HG03469 (cell line): Measurements from ENCODE around the gene TASP1.
"Not testable (repeated sequence)": the region's sequence is repeated elsewhere in the genome, so short reads cannot be mapped to it uniquely, and the experiment has no call there.

Experiments used
- ATAC-seq: cut with Tn5 transposase; IDR thresholded peaks from one replicate; pipeline ENCODE4 v1.9.1; 2021; ENCODE audit warnings: mild to moderate bottlenecking, moderate library complexity, moderate number of reproducible peaks; ENCODE audit not compliant: unreplicated experiment

TASP1 gene, protein sequence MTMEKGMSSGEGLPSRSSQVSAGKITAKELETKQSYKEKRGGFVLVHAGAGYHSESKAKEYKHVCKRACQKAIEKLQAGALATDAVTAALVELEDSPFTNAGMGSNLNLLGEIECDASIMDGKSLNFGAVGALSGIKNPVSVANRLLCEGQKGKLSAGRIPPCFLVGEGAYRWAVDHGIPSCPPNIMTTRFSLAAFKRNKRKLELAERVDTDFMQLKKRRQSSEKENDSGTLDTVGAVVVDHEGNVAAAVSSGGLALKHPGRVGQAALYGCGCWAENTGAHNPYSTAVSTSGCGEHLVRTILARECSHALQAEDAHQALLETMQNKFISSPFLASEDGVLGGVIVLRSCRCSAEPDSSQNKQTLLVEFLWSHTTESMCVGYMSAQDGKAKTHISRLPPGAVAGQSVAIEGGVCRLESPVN

DNA sequence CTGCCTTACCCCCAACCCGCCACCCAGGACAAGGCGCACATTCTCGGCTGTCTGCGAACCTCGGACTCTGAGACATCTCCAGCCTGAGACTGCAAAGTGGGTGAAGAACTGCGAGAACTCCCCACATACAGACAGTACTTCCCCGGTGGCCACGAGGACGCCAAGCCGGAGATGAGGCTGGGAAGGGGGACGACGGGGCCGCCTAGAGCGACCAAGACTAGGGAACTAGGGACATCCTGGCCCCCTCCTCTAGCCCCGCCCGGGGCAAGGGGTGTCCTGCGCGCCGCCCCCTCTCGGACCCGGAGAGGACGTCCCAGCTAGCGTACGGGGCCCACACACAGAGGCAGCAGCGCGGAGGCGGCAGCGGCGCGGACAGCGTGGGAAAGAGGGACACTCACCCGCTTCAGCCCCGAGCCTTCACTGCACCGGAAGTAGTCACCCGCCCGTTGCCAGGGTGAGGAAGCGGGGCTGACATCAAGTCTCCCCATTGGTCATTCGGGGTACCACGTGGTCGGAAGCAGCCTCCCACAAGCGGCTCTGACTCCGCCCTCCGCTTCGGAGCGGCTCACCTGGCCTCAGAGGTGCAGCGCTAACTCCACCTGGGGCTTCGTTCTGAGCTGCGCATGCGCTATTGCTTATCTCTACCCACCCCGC is at the start of gene TASP1:
TSS of gene TASP1 (minus strand) at position 437 of the 654 bp plus-strand sequence. CDS start 8,854 bp downstream, outside the sequence.
- ATAC-seq, result peak; percentile 100

DNA sequence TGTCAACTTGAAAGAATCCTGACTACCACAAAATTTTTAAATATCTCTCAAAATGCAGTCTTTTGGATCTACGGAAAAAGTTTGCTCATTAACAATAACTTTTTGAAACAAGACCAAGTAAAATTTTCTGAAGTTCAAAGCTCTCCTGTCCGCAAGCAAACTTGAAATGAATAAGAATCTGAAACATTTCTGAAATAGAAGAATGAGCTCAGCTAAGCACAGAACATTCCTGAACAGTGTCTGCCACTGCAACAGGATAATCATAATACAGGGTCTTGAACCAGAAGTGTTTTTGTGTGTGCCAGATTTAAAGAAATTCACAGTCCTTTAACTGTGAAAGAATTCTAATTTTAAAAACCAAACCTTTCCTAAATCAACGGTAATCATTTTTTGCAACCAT is 49.1 kb upstream of the TASP1 start:
- ATAC-seq, result no peak

DNA sequence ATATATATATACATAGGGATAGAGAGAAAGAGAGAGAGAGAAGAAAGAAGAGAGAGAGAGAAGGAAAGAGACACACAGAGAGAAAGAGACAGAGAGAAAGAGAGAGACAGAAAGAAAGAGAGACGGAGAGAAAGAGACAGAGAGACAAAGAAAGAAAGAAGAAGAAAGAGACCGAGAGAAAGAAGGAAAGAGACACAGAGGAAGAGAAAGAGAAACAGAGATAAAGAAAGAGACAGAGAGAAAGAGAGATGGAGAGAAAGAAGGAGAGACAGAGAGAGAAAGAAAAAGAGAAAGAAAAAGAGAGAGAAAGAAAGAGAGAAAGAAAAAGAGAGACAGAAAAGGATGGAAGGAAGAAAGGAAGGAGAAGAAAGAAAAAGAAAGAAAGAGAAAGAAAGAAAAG is 46.9 kb upstream of the TASP1 start:
- no peak for ATAC-seq

DNA sequence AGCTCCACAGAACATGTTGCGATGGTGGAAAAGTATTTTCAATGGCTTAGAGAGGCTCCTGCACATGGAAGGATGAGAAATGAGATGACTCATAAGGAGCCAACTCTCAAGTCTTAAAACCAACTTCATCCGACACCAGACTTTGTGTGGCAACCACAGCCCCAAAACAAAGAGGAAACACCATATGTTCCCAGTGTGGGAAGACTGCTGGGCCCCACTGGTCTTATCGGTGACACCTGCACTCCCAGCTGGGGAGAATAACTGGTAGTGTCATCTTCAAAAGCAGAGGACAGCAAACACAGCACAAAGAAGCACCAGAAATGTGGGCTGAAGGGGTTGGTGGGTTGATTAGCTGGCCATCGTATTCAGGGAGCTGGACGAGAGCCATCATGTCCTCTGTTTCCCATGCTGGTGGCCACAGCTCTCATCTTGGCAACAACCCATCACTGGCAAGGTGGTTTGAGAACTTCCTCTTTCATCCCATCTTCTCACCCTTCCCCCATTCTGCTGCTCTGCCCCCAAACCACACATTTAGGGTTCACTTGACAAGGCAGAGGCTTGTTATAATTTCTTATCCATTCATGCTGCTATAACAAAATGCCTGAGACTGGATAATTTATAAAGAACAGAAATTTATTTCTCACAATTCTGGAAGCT is 46.0 kb upstream of the TASP1 start:
- peak; percentile 49 for ATAC-seq

DNA sequence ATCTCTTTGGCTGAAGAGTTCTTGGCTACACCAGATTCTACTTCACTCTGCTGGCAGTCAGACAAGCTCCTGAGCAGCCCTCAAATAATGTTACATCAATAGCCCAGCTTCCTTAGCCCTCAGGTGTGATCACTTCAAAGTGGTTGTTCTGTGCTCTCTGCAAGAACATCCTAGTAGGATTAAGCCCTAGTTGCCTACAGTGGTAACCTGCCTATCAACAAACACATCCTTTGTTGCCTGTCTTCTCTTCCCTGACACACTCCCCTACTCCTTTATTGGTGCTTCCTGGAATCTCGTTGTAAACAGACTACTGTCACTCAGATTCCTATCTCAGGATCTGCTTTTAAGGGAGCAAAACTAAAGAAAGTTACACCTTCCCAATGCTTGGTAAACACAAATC is 45.1 kb upstream of the TASP1 start:
- ATAC-seq, result no peak

DNA sequence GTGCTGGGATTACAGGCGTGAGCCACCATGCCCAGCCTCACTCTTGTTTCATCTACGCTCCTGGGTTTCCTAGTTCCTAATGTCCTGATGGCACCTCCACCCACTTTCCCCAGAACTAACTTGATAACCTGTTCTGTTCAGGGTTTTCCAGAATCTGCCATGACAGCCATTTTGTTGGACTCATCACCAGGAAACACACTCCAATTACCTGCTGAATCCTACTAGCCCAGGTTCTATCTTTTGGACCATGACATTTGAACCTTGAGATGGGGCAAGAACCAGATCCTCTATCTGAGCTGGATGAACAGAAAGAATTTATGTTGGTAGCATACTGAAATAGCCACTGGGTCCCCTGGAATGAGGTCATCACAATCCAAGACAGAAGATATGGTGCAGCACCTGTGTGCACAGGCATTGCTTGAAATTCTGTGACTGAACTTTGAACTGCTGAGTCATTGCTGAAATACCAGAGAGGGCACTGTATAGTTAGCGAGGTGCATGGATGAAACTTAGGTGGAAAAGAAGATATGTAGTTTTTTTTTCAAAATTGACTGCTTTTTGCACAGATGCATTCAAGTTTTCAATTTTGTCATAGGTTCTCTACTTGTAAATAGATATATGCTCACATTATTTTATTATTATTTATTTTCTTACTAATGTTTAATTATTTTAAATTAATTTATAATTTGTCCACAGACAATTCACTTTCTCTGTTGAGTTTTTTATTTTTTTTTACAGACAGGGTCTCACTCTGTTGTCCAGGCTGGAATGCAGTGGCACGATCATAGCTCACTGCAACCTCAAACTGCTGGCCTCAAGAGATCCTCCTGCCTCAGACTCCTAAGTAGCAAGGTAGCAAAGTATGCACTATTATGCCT is 42.8 kb upstream of the TASP1 start:
- ATAC-seq, result peak; percentile 82

DNA sequence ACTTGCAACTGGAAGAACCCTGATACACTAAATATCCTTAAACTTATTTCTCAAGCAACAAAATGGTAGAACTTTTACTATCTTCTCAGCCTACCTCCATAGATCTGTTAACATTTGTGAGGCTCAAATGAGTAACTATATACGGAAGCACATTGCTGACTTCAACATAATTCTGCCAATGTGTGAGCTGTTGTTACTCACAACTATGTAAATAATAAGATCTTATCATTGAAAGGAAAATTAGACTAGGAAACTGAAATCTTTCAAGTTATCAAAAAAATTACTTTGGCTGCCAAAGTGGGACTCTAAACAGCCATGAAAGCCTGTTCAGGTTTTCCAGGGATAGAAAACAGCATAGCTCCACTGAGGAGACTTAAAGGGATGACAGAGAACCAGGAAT is 40.2 kb upstream of the TASP1 start:
- ATAC-seq, result no peak

DNA sequence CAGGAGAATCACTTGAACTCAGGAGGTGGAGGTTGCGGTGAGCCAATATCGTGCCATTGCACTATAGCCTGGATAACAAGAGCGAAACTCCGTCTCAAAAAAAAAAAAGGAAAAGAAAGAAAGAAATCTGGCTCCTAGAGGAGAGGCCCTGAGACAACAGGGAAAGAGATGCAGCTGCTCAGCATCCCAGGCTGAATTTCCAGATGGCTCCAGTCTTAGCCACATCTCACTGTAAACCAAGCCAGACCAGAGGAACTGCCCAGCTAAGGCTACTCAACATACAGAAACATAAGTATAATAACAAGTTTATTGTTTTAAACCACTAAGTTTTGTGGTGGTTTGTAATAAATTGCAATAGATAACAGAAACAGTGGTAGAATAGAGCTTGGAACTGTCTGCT is 38.5 kb upstream of the TASP1 start:
- no peak for ATAC-seq

DNA sequence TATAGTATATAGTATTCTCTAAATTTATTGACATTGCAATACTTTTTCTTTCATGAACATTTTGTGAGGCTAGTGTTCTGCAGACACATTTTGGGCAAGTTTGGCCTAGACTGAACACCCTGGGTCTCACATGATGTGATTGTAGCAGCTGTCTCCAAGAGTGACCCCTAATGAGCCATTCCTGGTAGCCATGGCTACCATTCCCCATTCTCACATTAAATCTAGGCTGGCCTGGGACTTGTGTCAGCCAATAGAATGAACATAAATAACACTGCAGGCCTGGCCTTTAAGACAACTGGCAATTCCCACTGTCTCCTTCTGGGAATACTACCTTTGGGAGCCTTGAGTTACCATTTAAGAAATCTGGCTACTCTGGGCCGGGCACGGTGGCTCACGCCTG is 38.0 kb upstream of the TASP1 start:
- no peak for ATAC-seq

DNA sequence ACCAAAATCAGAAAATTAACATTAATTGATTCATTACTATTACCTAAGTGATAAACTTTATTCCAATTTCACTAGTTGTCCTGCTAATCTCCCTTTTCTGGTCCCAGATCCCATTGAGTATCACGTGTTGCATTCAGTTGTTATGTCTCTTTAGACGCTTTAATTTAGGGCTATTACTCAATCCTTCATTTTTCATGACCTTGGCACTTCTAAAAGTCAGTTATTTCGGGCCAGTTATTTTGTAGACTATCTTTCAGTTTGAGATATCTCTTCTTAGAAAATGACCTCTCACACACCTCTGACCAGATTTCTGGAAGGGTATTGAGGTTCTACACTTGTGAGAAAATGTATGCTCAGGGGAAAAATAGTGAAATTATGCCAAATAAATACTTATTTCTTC is 34.0 kb upstream of the TASP1 start:
- no peak for ATAC-seq

DNA sequence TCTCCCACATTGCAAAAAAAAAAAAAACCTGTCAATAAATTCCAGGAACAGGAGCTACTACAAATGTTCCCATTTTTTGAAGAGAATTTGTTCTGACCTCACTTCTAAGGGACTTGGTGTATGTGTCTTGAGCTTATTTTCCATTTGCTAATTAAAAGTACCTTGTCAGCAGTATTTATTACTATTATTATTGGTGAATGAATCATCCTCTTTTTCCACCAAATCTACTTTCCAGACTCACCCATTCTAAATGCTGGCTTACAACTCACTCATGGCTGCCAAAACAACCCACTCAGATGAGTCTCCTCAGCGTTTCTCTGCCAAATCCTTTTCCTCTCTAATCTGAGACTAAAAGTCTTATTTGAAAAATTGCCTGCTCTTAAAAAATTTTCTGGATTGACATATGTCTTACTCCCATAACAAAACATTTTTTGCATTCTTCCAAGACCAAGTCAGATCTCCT is 33.2 kb upstream of the TASP1 start:
- no peak for ATAC-seq

DNA sequence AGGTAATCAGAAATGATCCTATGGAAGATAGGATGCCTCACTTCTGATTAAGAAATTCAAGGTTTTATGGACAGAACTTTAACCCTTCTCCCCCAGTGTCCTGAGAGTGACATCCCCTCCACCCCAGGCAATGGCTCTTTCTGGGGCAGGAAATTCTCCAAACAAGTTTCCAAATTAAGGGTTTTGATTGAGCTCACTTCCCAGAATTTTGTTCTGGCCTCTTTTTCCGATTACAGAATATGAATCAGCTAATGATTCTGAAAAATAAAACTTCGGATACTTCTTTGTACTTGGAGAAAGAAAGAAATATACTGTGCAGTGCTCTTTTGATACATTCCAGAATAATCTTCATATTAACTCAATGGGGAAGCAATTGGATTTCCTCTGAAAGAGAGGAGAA is 32.8 kb upstream of the TASP1 start:
- no peak for ATAC-seq

DNA sequence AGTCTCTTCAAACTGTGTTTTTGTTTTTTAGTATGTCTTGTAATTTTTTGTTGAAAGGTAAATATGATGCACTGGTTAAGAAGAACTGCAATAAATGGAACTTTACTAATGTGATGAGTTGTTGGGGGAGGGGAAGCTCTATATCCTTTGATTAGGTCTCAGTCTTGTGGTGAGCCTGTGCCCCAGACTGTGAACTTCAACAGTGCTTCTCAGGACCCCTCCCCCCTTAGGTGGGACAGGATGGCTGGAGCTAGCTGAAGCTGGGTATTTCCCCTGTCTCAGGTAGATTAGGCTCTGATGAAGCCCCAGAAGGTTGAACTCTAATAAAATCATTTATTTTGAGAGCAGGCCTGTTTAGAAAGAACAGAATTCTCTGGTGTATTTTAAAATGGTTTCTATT is 31.4 kb upstream of the TASP1 start:
- no peak for ATAC-seq

DNA sequence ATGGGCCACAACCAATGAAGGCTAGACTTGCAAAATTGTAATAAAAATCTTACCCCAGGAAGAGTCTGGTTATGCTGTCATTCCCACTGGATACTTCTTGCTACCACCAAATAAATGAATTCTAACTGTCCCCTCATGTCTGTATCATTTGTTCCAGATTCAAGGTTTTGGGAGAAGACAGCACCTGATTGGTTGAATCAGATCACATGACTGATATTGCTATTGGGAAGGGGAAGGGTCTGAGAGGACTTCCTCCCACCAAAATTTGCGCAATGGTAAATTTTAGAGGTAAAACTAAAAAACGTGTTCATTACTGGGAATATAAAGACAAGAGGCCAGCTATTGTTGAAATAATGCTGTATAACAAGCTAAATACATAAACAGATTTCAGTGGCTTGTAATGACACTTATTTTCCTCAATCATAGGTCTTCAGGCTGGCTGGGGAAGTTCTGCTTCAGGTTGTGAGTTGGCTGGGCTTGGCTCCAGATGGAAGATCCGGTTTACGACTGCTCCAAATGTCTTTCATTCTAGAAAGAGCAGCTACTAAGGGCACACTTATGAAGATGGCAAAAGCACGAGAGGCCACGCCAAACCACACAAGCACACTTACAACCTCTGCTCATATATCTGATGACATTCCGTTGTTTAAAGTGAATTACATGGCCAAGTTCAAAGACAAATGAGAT is 27.1 kb upstream of the TASP1 start:
- no peak for ATAC-seq

DNA sequence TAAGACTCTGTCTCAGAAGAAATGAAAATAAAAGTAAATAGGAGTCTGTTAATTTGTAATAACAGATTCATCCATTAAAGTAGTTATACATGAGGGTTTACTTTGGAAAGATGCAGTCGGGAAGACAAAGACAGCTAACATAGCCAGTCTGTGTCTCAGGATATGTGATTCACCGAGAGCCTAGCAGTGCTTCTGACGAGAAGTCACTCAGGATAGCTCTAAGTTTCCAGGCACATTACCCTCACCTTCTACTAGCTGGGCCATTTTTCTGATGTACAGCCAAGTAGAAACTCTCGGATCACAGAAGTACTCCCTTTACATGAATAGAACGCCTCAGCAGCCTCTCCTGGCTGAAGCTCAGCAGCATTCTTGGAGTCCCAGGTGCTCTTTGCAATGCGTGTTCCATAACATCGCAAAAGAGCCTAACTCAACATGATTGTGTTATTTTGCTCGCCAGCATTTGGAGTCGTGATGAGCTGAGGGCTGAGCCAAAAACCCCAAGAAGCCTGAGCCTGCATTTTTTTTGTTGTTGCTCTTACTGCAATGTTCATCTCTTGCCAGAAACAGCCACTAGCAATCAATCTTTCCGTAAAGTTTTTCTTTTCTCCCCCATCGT is 22.4 kb upstream of the TASP1 start:
- no peak for ATAC-seq

DNA sequence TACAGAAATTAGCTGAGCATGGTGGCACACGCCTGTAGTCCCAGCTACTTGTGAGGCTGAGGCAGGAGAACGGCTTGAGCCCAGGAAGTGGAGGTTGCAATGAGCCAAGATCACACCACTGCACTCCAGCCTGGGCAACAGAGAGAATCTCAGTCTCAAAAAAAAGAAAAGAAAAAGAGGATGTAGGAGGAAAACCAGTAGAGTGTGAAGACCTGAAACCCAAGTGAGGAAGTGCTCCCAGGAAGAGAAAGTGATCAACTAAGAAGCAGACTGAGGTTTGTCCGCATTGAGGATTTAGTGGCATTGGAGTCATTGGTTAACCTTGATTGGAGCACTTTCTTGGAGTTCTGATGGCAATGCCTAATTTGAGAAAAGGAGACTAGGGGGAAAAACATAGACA is 20.6 kb upstream of the TASP1 start:
- ATAC-seq, result peak; percentile 96

DNA sequence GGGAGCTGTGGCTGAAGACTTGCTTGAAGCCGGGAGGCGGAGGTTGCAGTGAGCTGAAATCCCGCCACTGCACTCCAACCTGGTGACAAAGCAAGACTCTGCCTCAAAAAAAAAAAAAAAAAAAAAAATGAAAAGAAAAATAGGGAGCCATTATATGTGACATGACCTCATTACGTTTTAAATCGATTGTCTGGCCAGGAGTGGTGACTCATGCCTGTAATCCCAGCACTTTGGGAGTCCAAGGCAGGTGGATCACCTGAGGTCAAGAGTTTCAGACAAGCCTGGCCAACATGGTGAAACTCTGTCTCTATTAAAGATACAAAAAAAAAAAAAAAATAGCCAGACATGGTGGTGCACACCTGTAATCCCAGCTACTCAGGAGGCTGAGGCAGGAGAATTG is 19.3 kb upstream of the TASP1 start:
- ATAC-seq, result not testable (repeated sequence)

DNA sequence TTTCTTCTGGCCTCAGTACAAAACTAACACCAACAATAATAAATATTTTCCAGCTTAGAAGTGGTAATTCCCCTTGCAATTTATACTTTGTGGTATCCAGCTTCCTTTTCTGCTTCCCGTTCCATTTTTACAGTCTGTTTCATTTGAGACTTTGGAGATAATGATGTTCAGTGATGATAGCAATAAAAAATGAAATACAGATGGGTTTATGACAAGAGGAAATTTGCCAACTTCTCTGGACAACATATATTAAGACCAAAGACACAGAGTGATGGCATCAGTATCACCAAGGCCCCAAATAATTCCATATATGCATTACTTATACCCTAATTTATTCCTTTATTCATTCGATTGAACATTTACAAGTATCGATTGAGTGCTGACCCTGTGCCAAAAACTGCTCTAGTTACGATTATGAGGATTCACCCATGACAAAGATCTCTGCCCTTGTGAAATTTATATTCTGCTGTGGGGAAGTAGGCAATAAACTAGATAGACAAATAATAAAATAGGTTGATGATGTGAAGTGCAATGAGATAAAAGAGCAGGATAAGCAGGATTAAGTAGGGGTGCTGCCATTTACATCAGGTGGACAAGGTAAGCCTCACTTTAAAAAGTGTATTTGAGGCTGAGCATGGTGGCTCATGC is 18.1 kb upstream of the TASP1 start:
- no peak for ATAC-seq

DNA sequence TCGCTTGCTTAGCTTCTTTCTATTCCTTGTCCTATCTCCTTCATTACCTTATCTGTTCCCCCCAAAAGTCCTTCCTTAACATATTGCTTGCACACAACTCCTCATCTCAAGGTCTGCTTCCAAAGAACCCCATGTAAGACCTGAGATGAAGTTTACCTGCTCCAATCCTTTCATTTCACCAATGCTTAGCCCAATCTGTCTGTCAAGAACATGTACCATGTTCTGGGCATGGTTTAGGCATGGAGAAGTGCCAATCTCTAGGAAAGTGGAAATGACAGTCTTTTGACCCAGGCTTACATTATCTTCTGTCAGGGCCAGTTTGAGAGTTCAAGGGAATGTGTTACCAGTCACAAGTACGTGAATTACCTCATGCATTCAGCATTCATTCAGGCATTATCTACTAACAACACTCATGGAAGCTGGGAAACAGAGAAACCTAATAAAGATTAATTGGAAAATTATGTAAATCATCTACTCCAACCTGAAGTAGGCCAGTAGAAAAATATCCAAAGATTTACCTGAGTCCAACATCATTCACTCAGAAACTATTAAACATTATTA is 15.8 kb upstream of the TASP1 start:
- no peak for ATAC-seq
